Effector CD8-positive, alpha-beta T cell (primary cell): ENCODE data around the gene ENO3.

Experiments used
- DNase-seq: peaks from one replicate; lab custom pipeline; 2025; lab: John Stamatoyannopoulos, UW

ENO3 gene

GRCh38 chr17:4973256-4974114, 22.6 kb downstream of the ENO3 start:
- DNase-seq, result no peak

- no peak for DNase-seq
These were observed 23.3 kb downstream of the ENO3 start for GRCh38 chr17:4974115-4974670.

GRCh38 chr17:4978726-4979125, 27.8 kb downstream of the ENO3 start:
- DNase-seq, result no peak

- DNase-seq, result no peak
These were observed 29.8 kb downstream of the ENO3 start for GRCh38 chr17:4980644-4981216.

GRCh38 chr17:4982305-4982704, 31.4 kb downstream of the ENO3 start:
- DNase-seq, result no peak

GRCh38 chr17:4986403-4986802, 35.5 kb downstream of the ENO3 start:
- peak; percentile 17 for DNase-seq

- peak; percentile 73 for DNase-seq
These were observed 36.2 kb downstream of the ENO3 start, which contains the start of gene CAMTA2 for GRCh38 chr17:4986951-4987766. CAMTA2 (minus strand) TSS chr17:4987675; CDS start chr17:4986222, 1,453 bp downstream.

GRCh38 chr17:4987767-4988567, 37.0 kb downstream of the ENO3 start:
- DNase-seq, result no peak

GRCh38 chr17:4994081-4994595, 43.2 kb downstream of the ENO3 start:
- DNase-seq, result no peak

GRCh38 chr17:4997302-4998026, 46.5 kb downstream of the ENO3 start, which contains the start of the genes INCA1 and KIF1C:
INCA1 (minus strand) TSS chr17:4997522; CDS start chr17:4994437, 3,085 bp downstream.
KIF1C (plus strand) TSS chr17:4997950; CDS start chr17:5000247, 2,297 bp downstream.
- DNase-seq, result peak; percentile 80

GRCh38 chr17:4998027-4998731, 47.3 kb downstream of the ENO3 start:
- DNase-seq, result no peak

- DNase-seq, result no peak
These were observed 48.0 kb downstream of the ENO3 start for GRCh38 chr17:4998732-4999429.

- no peak for DNase-seq
These were observed 48.6 kb downstream of the ENO3 start for GRCh38 chr17:4999430-5000093.

- no peak for DNase-seq
These were observed 49.3 kb downstream of the ENO3 start for GRCh38 chr17:5000237-5000639.

- DNase-seq, result no peak
These were observed 51.3 kb downstream of the ENO3 start for GRCh38 chr17:5002121-5002788.

- no peak for DNase-seq
These were observed 52.4 kb downstream of the ENO3 start for GRCh38 chr17:5003214-5003867.
